ENCODE results near the gene RPL18.

Gene RPL18

GRCh38 chr19:48646001-48646721, 27.2 kb upstream of the RPL18 start, which contains the start of gene CA11 (continued):
- TF ChIP-seq ZNF221 (tag by site-specific recombination; IDR thresholded peaks at IDR 0.05; ENCODE audit: borderline replicate concordance), result no peak
- TF ChIP-seq ZNF624 (tag by site-specific recombination; IDR thresholded peaks at IDR 0.05), result no peak
- no peak for TF ChIP-seq ZNF626 (tag by site-specific recombination; IDR thresholded peaks at IDR 0.05)
- no peak for TF ChIP-seq ZSCAN5A (tag by site-specific recombination; IDR thresholded peaks at IDR 0.05)
- TF ChIP-seq ZNF670 (tag by site-specific recombination; IDR thresholded peaks at IDR 0.05; ENCODE audit: low read depth), result no peak
- TF ChIP-seq IKZF3 (tag by site-specific recombination; IDR thresholded peaks at IDR 0.05), result peak; percentile 55; the same call in 1 of the 2 replicates
- TF ChIP-seq ZNF140 (tag by site-specific recombination; IDR thresholded peaks at IDR 0.05), result no peak
- no peak for TF ChIP-seq ZNF571 (tag by site-specific recombination; IDR thresholded peaks at IDR 0.05)
- no peak for TF ChIP-seq ZNF473 (tag by site-specific recombination; IDR thresholded peaks at IDR 0.05)
- TF ChIP-seq ELK4 (IDR thresholded peaks at IDR 0.05; ENCODE audit: borderline replicate concordance, low read depth, low read length), result no peak
- TF ChIP-seq ZBTB26 (tag by site-specific recombination; optimal IDR thresholded peaks at IDR 0.05), result peak; percentile 23
- peak; percentile 98 for TF ChIP-seq PRDM10 (tag by site-specific recombination; IDR thresholded peaks at IDR 0.05)
- peak; percentile 46; the same call in 1 of the 2 replicates for TF ChIP-seq ZNF16 (tag by site-specific recombination; IDR thresholded peaks at IDR 0.05; ENCODE audit: low read depth)
- TF ChIP-seq, protein P1, sequence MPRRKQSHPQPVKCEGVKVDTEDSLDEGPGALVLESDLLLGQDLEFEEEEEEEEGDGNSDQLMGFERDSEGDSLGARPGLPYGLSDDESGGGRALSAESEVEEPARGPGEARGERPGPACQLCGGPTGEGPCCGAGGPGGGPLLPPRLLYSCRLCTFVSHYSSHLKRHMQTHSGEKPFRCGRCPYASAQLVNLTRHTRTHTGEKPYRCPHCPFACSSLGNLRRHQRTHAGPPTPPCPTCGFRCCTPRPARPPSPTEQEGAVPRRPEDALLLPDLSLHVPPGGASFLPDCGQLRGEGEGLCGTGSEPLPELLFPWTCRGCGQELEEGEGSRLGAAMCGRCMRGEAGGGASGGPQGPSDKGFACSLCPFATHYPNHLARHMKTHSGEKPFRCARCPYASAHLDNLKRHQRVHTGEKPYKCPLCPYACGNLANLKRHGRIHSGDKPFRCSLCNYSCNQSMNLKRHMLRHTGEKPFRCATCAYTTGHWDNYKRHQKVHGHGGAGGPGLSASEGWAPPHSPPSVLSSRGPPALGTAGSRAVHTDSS (tag by site-specific recombination; IDR thresholded peaks at IDR 0.05), result no peak; the same call in none of the 2 replicates
- peak; percentile 32; the same call in 1 of the 2 replicates for TF ChIP-seq FEZF1 (tag by site-specific recombination; IDR thresholded peaks at IDR 0.05)
- TF ChIP-seq ZNF514 (tag by site-specific recombination; IDR thresholded peaks at IDR 0.05), result no peak
- TF ChIP-seq TSHZ1 (tag by site-specific recombination; IDR thresholded peaks at IDR 0.05; ENCODE audit: borderline replicate concordance), result no peak
- no peak for TF ChIP-seq SCRT1 (tag by site-specific recombination; IDR thresholded peaks at IDR 0.05; ENCODE audit: borderline replicate concordance)
- TF ChIP-seq ZNF785 (tag by site-specific recombination; IDR thresholded peaks at IDR 0.05), result peak; percentile 65; the same call in 1 of the 2 replicates
- TF ChIP-seq ZNF37A (tag by site-specific recombination; IDR thresholded peaks at IDR 0.05), result no peak
- no peak for TF ChIP-seq ZNF747 (tag by site-specific recombination; IDR thresholded peaks at IDR 0.05)
- no peak for TF ChIP-seq TRIM28 (IDR thresholded peaks at IDR 0.05; ENCODE audit: borderline replicate concordance, low read length)
- TF ChIP-seq BCL11A (tag by site-specific recombination; IDR thresholded peaks at IDR 0.05; ENCODE audit: low read depth), result no peak
- TF ChIP-seq ZNF311 (tag by site-specific recombination; IDR thresholded peaks at IDR 0.05; ENCODE audit: borderline replicate concordance), result no peak
- TF ChIP-seq ZNF266 (tag by site-specific recombination; IDR thresholded peaks at IDR 0.05; ENCODE audit: low read depth), result no peak; the same call in 1 of the 2 replicates

All from HEK293 (cell line).